Pulmonary artery endothelial cell (primary cell): ENCODE results near the gene GGCT. TPM values are rescaled to one million over a fixed set of nuclear protein-coding genes. Genes with fewer than 3 reads are reported as not detected.
"Not testable (repeated sequence)": the region's sequence is repeated elsewhere in the genome, so short reads cannot be mapped to it uniquely, and the experiment has no call there.

Experiments used
- DNase-seq: peaks from one replicate; pipeline ENCODE4 v3.0.0-alpha.2; 2011; ENCODE audit warnings: low read depth, low spot score
- total RNA-seq: library from RNA; depleted of rRNA; stranded (reverse); fragments of >200 nt; gene quantifications from 2 replicates; pipeline ENCODE4 v1.2.3, GENCODE V29; 2014

Gene GGCT
- total RNA-seq, 1 donor from 2014 or later, result 37.2 TPM

DNA sequence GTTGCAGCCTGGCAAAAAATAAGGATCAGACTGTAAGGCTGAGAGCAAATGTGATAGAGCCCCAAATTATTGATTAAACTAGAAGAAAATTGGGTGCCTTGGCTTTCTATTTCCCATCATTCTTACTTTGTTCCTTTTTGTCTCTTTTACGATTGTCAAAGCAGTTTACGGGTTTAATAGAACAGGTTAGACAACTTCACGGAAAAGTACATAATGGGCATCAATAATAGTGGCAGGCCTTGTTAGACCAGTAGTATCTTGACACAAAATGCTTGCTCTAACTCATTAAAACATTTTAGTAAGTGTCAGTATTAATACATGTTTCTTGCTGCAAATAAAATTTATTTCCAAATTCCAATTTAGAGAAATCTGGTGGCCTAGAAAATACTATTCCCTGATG, 14.5 kb upstream of the GGCT start:
- DNase-seq, result no peak

DNA sequence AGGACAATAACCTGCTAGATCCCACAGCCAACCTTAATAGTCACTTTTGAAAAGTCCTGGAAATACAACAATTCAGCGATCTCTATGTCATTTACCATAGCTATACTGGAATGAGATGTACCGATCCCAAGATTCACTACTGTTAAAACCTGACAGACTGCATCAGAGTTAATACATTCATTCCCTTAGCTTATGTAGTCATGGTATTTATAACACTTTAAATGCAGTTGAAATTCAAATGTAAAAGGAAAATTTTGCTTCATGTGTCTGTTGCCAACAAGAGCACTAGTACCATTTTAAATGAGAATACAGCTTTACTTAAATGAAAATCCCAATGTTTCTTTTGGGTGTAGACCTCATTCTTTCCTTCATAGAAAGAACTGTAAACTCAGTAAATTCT, 11.1 kb upstream of the GGCT start:
- no peak for DNase-seq

DNA sequence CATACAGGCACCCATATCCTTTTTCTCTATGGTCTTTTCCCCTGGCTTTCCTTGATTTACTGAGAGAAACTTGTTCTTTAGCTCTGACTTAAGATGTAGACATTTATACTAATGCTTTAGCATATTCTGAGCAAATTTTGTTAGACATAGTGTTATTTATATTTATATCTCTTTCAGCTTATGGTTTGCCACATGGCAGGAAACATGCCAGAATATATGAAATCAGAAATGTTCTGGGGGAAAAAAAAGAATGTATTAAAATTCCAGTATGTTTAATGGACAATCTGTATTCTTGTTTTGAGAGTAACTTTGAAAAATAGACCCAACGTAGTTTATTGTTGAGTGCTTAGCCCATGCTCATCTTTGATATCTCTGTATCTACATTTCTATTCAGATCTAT, 10.1 kb upstream of the GGCT start:
- DNase-seq, result no peak

DNA sequence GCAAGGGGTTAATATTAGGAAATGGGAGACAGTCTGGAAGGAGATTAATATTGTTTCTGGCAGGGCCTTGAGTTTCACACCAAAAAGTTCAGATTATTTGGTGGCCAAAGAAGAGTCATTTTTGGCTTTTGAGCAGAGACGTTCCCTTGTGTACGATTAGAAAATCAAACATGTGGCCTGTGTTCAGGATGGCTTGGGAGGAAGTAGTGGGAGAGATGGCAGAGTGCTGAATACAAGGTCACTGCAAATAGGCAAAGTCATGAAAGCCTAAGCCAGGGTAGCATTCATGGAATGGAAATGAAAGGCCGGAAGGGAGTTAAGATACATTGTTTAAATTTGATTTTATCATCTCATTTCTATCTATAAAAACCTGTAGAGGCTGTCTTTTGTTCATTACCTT, 9.5 kb upstream of the GGCT start:
- no peak for DNase-seq

DNA sequence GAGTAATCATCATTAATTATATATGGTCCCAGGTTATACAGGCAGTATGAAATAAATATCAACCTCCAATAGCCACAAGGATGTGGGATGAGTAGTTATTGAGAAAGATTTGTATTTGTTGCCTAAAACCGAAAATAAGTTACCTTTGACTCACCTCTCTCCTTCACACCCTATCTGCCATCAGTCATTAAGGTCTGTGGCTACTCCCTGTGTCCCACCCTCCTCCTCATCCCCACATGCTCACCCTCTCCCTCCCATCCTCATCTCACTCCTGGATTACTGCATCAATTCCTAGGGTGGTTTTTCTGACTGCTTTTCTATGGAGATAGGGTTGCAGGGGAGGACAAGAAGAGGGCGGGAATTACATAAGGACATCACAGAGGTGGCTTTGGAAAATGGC, 9.1 kb upstream of the GGCT start:
- no peak for DNase-seq

DNA sequence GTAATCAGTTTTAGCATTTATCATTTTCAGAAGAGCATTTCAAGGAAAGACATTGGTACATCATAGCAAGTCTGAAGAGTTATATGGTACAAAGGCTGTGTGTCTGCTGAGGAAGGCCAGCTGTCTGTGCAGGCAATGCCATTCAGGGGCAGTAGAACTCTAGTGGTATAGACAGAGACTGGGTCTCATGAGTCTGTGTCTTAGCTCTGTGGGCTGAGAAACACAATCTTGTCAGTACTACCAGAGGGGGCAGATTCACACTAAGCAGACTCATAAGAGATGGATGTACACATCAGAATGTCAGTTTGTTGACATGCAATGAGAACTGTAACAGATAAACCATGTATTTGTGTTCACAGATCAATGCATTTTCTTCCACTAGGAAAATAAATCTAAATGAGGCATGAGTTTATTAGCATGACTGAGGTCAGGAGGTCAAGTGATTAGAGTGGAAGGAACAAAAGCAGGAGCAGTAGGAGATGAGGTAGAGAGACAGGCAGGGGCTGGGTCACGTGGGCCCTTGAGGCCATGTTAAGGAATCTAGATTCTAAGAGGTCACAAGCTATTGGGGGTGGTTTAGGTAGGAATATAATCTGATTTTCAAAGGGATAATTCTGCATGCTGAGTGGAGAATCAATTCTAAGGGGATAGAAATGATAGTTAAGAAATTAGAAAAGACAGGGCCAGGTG, 7.5 kb upstream of the GGCT start:
- DNase-seq, result no peak

DNA sequence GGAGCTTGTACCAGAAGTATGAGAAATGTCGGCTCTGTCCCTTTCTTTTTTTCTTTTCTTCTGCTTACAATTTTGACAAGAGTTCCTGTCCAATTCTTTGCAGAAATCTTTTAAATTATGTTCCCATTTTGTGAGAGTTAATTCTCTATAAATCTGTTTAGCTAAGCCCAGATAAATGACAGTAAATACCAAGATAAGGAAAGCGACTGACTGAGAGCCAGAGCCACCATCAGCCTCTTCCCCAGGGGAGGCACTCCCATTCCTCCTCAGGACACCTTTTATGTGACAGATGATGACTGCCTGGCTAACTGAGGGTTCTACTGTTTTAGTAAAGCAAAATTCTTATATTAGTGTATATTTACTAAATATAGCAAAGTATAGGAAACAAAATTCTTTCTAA, 6.9 kb upstream of the GGCT start:
- no peak for DNase-seq

DNA sequence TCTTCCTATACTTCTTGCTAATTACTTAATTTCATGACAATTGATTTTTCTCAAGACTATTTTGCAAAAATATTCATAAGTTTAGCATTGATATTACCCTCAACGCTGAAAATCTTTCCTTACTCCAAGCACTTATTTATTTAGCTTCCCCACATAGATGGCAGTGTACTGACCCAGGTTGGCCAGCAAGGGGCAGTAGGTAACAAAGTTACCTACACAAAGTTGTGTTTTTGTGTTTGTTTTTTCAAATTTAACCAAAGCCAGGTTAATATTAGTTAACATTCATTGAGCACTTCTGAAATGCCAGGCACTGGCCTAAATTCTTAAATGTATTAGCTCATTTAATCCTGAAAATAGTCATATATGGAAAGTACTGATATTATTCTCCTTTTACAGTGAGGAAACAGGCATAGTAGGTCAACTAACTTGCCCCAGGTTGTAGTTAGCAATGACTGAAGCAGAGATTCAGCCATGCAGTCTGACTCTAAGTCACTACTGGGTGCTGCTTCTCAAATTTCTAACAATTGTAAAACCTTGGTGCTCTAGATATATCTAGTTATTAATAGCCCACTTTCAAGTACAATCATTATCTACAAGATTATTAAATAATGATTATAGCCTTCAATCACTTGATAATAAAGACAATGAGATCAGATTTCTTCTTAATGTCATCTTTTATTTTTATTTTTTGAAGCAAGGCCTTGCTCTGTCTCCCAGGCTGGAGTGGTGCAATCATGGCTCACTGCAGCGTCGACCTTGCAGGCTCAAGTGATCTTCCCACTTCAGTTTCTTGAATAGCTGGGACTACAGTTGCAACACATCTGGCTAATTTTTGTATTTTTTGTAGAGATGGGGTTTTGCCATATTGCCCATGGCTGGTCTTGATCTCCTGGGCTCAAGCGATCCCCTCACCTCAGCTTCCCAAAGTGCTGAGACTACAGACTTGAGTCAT, 5.8 kb upstream of the GGCT start:
- DNase-seq, result no peak

DNA sequence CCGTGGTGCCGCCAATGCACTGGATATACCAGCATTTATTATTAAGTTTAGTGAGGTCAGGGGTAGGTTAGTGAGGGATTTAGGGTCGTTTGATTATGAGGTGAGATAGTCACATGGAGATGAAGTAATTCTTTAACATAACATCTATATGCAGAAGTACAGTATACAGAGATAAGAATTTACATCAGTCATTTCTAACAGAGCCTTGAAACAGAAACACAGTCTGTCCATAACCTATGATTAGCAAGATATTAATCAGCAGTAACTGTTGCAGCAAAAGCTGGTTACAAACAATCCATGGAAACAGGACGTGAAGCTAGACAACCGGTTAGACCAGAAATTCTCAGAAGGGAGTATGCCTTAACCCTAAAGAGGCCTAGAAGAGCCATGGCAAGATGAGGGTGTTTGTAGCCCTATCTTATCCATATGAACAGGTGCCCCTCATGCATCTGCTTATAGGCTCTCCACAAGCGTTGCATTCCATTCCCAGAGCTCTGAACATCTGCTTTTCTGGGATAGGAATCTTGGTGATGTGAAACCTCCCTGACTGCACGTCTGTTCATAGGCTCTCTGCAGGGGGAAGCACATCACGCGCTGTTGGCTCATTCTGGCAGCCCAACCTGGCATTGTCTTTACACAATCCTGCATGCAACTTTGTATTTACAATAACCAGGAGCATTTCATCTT, 4.7 kb upstream of the GGCT start:
- not testable (repeated sequence) for DNase-seq

DNA sequence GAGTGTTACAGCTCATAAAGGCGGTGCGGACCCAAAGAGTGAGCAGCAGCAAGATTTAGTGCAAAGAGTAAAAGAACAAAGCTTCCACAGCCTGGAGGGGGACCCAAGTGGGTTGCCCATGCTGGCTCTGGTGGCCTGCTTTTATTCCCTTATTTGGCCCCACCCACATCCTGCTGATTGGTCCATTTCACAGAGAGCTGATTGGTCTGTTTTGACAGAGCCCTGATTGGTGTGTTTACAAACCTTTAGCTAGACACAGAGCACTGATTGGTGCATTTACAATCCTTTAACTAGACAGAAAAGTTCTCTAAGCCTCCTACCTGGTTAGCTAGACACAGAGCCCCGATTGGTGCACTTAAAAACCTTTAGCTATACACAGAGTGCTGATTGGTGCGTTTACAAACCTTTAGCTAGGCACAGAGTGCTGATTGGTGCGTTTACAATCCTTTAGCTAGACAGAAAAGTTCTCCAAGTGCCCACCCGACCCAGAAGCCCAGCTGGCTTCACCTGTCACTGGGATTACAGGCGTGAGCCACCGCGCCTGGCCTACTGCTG, 2.8 kb upstream of the GGCT start:
- DNase-seq, result not testable (repeated sequence)

DNA sequence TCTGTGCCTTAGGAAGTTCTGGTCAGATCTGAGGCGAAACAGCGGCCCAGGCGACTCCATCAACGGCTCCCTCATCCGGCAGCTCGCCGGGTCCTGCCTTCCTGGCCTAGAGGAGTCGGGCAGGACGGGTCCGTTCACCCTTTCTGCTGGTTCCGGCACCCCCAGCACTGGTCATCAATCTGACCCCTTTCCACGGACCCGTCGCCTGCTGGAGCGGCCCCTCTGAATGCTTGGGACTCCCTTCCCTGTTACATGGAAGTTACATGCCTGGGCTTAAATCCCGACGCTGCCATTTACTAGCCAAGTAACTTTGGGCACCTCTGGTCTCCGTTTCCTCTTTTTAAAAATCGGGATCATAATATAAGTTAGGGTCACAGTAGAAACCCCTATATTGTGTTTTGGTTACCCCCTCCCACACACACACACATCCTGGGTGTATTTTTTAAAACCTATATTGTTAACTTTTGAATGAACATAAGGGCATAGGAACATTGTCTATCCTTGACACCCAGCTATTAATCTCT, 607 bp upstream of the GGCT start:
- DNase-seq, result no peak

DNA sequence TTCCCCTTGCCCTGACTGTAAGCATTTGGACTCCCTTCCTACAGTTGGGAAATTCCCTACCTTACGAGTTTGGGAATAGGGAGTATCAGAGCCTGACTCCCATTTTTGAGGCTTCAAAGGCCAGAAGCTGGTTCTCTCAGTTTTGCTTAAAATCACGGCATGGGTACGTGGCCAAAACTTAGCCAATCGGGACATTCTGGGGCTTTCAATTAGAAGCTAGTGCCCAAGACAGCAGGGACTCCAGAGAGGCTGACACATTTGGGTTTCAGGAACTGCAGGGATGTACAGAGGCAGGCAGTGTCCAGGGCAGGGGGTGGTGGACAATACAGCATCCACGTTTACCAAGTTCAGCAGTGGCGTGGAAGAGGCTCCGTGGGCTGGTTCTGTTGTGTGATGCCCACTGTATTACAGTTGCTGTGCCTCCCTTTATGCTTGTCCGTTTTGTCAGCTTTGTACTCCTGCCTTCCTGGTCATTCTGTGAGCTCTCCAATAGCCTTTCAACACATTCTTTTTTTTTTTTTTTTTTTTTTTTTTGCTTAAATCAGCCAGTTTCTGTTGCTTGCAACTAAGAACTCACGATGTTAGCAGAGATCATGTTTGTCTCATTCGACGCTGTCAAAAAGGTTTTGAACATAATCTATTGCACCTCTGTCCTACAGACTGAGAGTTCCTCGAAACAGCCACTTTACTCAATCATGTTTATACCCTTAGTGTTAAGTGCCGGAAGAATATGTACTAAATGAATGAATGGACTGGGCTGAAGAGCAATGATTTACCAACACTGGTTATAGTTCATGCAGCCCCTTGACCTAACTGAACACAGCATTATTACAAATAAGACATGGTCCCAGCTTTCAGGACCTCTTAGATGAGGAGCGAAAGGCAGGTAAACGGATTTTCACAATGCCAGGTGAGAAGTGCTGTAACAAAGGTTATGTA, 1.1 kb downstream of the GGCT start:
- DNase-seq, result no peak

DNA sequence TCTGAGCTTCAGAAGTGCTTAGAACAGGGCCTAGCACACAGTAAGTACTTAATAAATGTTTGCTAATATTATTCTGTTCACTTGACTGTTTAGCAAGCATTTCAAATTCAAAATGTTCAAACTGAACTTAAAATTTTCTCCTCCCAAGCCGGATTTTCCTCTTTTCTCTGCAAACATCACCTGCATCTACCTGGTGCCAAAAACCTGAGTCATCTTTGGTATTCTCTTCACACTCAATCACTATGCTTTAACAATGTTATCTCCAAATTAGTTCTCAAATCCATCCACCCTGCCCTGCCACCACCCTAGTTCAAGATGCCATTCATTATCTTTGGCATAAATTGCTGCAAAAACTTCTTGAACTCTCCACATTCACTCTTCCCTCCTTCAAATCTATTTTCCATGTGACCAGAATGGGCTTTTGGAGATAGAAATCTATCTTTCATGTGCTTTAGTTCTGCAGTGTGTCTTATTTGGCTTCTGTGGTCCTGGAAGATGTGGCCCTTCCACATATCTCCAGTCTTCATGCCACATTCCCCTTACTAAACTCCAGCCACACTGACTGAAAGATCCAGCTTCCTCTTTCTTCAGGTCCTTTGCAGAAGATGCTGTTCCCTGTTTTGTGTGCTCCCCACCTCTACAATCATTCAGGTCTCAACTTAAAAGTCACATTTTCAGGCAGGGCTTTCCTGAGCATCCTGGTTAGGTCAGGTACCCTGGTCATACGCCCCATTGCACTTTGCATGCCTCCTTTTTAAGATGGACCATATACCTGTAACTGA, 2.0 kb downstream of the GGCT start:
- DNase-seq, result no peak

DNA sequence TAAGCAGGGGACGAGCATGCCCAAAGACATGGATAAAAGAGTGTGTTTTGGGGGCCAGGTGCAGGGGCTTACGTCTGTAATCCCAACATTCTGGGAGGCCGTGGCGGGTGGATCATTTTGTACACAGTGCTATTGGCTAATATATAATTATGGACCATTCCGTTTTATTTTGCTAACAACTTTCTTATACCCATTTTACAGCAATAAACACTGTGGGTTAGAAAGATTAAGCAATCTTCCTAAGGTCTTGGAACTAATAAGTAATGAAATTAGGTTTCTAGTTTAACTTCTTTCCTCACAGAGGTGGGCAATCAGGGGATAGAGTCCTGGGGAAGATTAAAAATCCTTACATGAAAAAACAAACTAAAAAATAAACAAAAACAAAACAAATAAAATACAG, 3.4 kb downstream of the GGCT start:
- no peak for DNase-seq

DNA sequence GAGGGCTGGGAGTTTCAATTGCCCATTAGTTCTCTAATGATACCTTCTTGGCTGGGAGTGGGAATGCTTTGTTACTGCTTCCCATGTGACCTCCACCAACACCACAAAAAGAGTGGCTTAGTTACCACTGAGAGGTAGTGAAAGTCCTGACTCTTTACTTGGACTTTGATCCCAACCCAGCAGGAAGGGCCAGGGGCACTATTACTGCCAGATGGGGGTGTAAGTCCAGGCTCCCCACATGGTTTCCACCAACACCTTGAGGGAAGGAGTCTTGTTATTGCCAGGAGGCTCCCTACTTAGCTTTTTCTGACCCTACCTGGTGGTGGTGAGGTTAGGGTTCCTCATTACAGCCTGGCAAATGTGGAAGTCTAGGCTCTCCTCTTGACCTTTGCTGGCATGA, 11.4 kb downstream of the GGCT start:
- DNase-seq, result no peak

DNA sequence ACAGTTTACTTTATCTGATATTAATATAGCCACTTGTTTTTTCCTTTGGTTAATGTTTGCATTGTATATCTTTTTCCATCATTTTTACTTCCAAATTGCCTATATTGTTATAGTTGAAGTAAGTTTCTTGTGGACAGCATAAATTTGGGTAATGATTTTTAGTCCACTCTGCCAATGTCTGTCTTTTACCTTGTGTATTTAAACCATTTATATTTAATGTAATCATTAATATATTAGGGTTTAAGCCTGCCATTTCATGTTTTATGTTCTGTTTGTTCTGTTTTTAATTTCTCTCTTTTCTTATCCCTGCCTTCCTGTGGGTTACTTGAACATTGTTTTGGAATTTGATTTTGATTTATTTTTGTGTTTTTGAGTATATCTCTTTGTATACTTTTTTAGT, 13.2 kb downstream of the GGCT start:
- no peak for DNase-seq

DNA sequence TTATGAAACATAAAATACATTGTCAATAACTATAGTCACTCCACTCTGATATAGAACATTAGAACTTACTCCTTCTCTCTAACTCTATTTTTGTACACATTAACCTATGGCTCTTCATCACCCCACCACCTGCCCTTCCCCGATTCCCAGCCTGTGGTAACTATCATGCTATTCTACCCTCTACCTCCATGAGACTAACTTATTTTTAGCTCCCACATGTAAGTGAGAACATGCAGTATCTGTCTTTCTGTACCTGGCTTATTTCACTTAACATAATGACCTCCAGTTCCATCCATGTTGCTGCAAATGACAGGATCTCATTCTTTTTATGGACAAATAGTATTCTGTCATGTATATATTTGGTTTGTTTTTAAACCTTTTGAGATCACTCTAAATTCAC, 17.3 kb downstream of the GGCT start:
- no peak for DNase-seq

DNA sequence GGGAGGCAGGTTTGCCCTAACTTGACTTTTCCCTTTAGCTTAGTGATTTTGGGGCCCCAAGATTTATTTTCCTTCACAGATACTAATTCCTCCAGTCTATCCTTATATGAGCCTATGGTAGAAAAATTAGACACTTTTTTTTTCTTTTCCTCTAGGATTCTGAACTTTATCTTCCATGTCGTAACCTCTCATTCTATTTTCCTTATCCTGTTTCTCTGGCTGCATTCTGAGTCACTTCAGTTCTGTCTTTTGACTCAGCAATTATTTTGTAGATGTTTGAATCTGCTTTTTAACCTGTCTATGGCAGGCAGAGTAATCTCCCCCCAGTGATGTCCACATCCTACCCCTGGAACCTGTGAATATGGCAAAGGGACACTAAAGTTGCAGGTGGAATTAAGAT, 19.0 kb downstream of the GGCT start:
- no peak for DNase-seq

DNA sequence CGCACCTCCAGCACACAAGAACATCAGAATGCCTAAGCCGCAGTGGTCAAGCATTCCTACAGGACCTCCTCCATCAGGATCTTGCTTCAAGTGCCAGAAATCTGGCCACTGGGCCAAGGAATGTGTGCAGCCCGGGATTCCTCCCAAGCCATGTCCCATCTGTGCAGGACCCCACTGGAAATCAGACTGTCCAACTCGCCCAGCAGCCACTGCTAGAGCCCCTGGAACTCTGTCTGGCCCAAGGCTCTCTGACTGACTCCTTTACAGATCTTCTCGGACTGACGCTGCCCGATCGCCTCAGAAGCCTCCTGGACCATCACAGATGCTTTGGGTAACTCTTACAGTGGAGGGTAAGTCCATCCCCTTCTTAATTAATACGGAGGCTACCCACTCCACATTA, 23.2 kb downstream of the GGCT start:
- not testable (repeated sequence) for DNase-seq
